Measurements from ENCODE around the gene LPCAT4.

DNA sequence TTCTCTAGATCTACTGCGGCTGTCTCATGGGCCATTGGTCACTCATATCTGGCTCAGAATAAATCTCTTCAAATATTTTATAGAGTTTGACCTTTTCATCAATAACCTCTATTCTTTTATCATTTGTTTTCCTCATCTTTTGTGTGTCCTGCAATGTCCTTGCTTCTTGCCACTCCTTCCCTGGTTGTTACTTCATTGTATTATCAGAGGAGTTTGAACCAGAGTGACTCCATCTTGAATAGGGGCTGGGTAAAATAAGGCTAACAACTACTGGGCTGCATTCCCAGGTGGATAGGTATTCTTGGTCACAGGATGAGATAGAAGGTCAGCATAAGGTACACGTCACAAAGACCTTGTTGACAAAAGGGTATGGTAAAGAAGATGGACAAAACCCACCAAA is 9.9 kb upstream of the LPCAT4 start:
- TF ChIP-seq SIN3A (conservative IDR thresholded peaks at IDR 0.05 in 1 of 2, IDR thresholded peaks at IDR 0.05 in 1 of 2; ENCODE audit: low read depth in 1 of 2, low read length in 2 of 2): no peak
- no peak for TF ChIP-seq HDAC2 (IDR thresholded peaks at IDR 0.05; ENCODE audit: borderline replicate concordance in 1 of 2, low read depth in 2 of 2, low read length in 2 of 2)
- TF ChIP-seq TCF12 (IDR thresholded peaks at IDR 0.05; ENCODE audit: low read depth, low read length): no peak
- TF ChIP-seq ZNF274 (IDR thresholded peaks at IDR 0.05; ENCODE audit: borderline replicate concordance, extremely low read depth, low read length): no peak
- TF ChIP-seq, protein P1, sequence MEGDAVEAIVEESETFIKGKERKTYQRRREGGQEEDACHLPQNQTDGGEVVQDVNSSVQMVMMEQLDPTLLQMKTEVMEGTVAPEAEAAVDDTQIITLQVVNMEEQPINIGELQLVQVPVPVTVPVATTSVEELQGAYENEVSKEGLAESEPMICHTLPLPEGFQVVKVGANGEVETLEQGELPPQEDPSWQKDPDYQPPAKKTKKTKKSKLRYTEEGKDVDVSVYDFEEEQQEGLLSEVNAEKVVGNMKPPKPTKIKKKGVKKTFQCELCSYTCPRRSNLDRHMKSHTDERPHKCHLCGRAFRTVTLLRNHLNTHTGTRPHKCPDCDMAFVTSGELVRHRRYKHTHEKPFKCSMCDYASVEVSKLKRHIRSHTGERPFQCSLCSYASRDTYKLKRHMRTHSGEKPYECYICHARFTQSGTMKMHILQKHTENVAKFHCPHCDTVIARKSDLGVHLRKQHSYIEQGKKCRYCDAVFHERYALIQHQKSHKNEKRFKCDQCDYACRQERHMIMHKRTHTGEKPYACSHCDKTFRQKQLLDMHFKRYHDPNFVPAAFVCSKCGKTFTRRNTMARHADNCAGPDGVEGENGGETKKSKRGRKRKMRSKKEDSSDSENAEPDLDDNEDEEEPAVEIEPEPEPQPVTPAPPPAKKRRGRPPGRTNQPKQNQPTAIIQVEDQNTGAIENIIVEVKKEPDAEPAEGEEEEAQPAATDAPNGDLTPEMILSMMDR (IDR thresholded peaks at IDR 0.05; ENCODE audit: control extremely low read depth in 1 of 3, insufficient read depth in 1 of 3, low read depth in 1 of 3, low read length in 3 of 3): no peak
- TF ChIP-seq POLR2A (IDR thresholded peaks at IDR 0.05; ENCODE audit: control extremely low read depth in 1 of 2, low read depth in 2 of 2, low read length in 2 of 2): no peak
- no peak for TF ChIP-seq CEBPB (IDR thresholded peaks at IDR 0.05; ENCODE audit: low read depth, low read length)
- TF ChIP-seq CREB1 (IDR thresholded peaks at IDR 0.05): no peak
- no peak for TF ChIP-seq ATF2 (IDR thresholded peaks at IDR 0.05; ENCODE audit: low read length)

Measured in H1 (cell line).